HEK293T (cell line): ENCODE measurements around the gene ANKRD52.

Experiments
- ARNT ChIP-seq: fragments of 450-650 bp; IDR thresholded peaks from 2 replicates; pipeline ENCODE4 v1.6.1; 2017; ENCODE audit warnings: mild to moderate bottlenecking
- ELF4 ChIP-seq: fragments of 450-650 bp; IDR thresholded peaks from 2 replicates; pipeline ENCODE4 v1.6.1; 2017; ENCODE audit warnings: antibody characterized with exemption
- FOXA1 ChIP-seq: fragments of 450-650 bp; IDR thresholded peaks from 2 replicates; pipeline ENCODE4 v1.6.1; 2016; ENCODE audit warnings: mild to moderate bottlenecking
- FOXK2 ChIP-seq: fragments of 450-650 bp; IDR thresholded peaks from 2 replicates; pipeline ENCODE4 v1.6.1; 2016; ENCODE audit warnings: mild to moderate bottlenecking
- FOXM1 ChIP-seq: fragments of 450-650 bp; IDR thresholded peaks from 2 replicates; pipeline ENCODE4 v1.6.1; 2017; ENCODE audit warnings: mild to moderate bottlenecking, borderline replicate concordance
- HDGF ChIP-seq: fragments of 450-650 bp; IDR thresholded peaks from 2 replicates; pipeline ENCODE4 v1.6.1; 2017; ENCODE audit warnings: antibody characterized with exemption, borderline replicate concordance
- L3MBTL2 ChIP-seq: fragments of 450-650 bp; conservative IDR thresholded peaks from 2 replicates; pipeline ENCODE4 v1.6.1; 2016; ENCODE audit warnings: mild to moderate bottlenecking
- SP1 ChIP-seq: fragments of 450-650 bp; IDR thresholded peaks from 2 replicates; pipeline ENCODE4 v1.6.1; 2017
- SUZ12 ChIP-seq: fragments of 450-650 bp; IDR thresholded peaks from 2 replicates; pipeline ENCODE4 v1.6.1; 2016; ENCODE audit warnings: mild to moderate bottlenecking
- ZNF384 ChIP-seq: fragments of 450-650 bp; IDR thresholded peaks from 2 replicates; pipeline ENCODE4 v1.6.1; 2016
- TF ChIP-seq, protein P1 (sequence below): fragments of 450-650 bp; IDR thresholded peaks from 2 replicates; pipeline ENCODE4 v1.6.1; 2016

GRCh38 chr12:56280849-56281248, 22.7 kb upstream of the ANKRD52 start:
- TF ChIP-seq FOXK2 (no peak), FOXM1 (no peak), HDGF (no peak), ELF4 (no peak), FOXA1 (no peak), L3MBTL2 (no peak), SUZ12 (no peak), ARNT (no peak), ZNF384 (no peak), SP1 (no peak)
- TF ChIP-seq, protein P1, sequence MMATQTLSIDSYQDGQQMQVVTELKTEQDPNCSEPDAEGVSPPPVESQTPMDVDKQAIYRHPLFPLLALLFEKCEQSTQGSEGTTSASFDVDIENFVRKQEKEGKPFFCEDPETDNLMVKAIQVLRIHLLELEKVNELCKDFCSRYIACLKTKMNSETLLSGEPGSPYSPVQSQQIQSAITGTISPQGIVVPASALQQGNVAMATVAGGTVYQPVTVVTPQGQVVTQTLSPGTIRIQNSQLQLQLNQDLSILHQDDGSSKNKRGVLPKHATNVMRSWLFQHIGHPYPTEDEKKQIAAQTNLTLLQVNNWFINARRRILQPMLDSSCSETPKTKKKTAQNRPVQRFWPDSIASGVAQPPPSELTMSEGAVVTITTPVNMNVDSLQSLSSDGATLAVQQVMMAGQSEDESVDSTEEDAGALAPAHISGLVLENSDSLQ = no peak
